HEK293T (cell line): Measurements from ENCODE around the gene TEC.

ENCODE experiments used
- ARNT ChIP-seq: fragments of 450-650 bp; IDR thresholded peaks from 2 replicates; pipeline ENCODE4 v1.6.1; 2017; ENCODE audit warnings: mild to moderate bottlenecking
- BHLHE40 ChIP-seq: fragments of 450-650 bp; IDR thresholded peaks from 2 replicates; pipeline ENCODE4 v1.6.1; 2016; ENCODE audit warnings: mild to moderate bottlenecking, moderate library complexity, borderline replicate concordance
- ELF4 ChIP-seq: fragments of 450-650 bp; IDR thresholded peaks from 2 replicates; pipeline ENCODE4 v1.6.1; 2017; ENCODE audit warnings: antibody characterized with exemption
- FOXA1 ChIP-seq: fragments of 450-650 bp; IDR thresholded peaks from 2 replicates; pipeline ENCODE4 v1.6.1; 2016; ENCODE audit warnings: mild to moderate bottlenecking
- FOXK2 ChIP-seq: fragments of 450-650 bp; IDR thresholded peaks from 2 replicates; pipeline ENCODE4 v1.6.1; 2016; ENCODE audit warnings: mild to moderate bottlenecking
- FOXM1 ChIP-seq: fragments of 450-650 bp; IDR thresholded peaks from 2 replicates; pipeline ENCODE4 v1.6.1; 2017; ENCODE audit warnings: mild to moderate bottlenecking, borderline replicate concordance
- HDGF ChIP-seq: fragments of 450-650 bp; IDR thresholded peaks from 2 replicates; pipeline ENCODE4 v1.6.1; 2017; ENCODE audit warnings: antibody characterized with exemption, borderline replicate concordance
- SP1 ChIP-seq: fragments of 450-650 bp; IDR thresholded peaks from 2 replicates; pipeline ENCODE4 v1.6.1; 2017
- SUZ12 ChIP-seq: fragments of 450-650 bp; IDR thresholded peaks from 2 replicates; pipeline ENCODE4 v1.6.1; 2016; ENCODE audit warnings: mild to moderate bottlenecking
- TARDBP ChIP-seq: fragments of 450-650 bp; IDR thresholded peaks from 2 replicates; pipeline ENCODE4 v1.6.1; 2016

GRCh38 chr4:48126621-48127020, 143.0 kb downstream of the TEC start:
- TF ChIP-seq FOXM1 (no peak), FOXA1 (no peak), SP1 (no peak), BHLHE40 (no peak), HDGF (no peak), FOXK2 (no peak), ELF4 (no peak), TARDBP (no peak), SUZ12 (no peak), ARNT (no peak)
